Ovary (tissue), 3 donors: ENCODE results near the gene MTHFD2.

Experiments used
- CTCF ChIP-seq, 3 donors: fragments of 450-650 bp in 2 of 3; fragments of 200-600 bp in 1 of 3; IDR thresholded peaks; one replicate each; pipeline versions ENCODE4 v1.5.1 to v1.8.0; 2016 to 2022; ENCODE audit warnings: antibody characterized with exemption in 3 of 3, mild to moderate bottlenecking in 1 of 3
- EP300 ChIP-seq: sonication (generic); formaldehyde crosslinking; IDR thresholded peaks from one replicate; pipeline ENCODE4 v1.6.1; 2017; ENCODE audit warnings: antibody characterized with exemption
- POLR2A ChIP-seq: fragments of 450-650 bp; IDR thresholded peaks from one replicate; pipeline ENCODE4 v1.6.1; 2017; ENCODE audit warnings: antibody characterized with exemption, mild to moderate bottlenecking, moderate library complexity
- donor health status: DM: no; HTN: no; CAD: no.

DNA sequence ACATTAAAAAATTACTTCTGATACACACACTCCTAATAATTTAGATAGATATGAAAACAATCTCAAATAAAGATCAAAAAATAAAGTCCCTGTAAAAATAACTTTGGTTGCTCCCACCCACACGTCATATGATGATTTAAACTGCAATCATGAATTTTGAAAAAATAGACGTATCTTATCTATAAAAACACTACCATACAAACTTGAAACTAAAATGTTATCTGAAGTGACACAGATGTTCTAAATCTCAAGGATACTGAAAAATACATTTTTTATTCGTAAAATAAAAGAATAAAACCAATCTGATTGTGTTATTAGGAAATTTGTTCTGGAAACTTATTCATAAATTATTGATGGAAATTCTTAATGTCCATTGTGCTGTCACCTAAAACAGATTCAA is 42.6 kb upstream of the MTHFD2 start:
- no peak for TF ChIP-seq CTCF (IDR thresholded peaks at IDR 0.05)
- no peak for TF ChIP-seq POLR2A
- no peak for TF ChIP-seq EP300
